Activated T-cell treated with anti-CD3 and anti-CD28 coated beads for 48 hours (primary cell): ENCODE results near the gene FAM162A.

Source experiments
- DNase-seq: peaks from one replicate; pipeline ENCODE4 v3.0.0-alpha.2; 2020; ENCODE audit warnings: low read depth

FAM162A gene

GRCh38 chr3:122387709-122388108 is 3.7 kb downstream of the FAM162A start:
- DNase-seq, result no peak

GRCh38 chr3:122389197-122389596 is 5.2 kb downstream of the FAM162A start:
- no peak for DNase-seq

DNA sequence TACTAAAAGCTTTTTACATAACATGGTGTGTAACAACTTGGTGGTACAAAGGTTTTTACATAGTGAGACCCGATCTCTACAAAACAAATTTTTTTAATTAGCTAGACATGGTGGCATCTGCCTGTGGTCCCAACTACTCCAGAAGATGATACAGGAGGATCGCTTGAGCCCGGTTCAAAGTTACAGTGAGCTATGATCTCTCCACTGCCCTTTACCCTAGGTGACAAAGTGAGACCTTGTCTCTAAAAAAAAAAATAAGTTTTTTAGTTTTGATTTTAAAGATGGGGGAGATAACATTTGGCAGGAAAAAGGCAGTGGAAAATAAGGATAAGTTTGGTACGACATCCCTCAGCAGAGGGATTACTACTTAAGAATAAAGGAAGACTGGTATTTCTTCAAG is 5.9 kb downstream of the FAM162A start:
- no peak for DNase-seq

GRCh38 chr3:122390665-122391064 is 6.7 kb downstream of the FAM162A start:
- no peak for DNase-seq

DNA sequence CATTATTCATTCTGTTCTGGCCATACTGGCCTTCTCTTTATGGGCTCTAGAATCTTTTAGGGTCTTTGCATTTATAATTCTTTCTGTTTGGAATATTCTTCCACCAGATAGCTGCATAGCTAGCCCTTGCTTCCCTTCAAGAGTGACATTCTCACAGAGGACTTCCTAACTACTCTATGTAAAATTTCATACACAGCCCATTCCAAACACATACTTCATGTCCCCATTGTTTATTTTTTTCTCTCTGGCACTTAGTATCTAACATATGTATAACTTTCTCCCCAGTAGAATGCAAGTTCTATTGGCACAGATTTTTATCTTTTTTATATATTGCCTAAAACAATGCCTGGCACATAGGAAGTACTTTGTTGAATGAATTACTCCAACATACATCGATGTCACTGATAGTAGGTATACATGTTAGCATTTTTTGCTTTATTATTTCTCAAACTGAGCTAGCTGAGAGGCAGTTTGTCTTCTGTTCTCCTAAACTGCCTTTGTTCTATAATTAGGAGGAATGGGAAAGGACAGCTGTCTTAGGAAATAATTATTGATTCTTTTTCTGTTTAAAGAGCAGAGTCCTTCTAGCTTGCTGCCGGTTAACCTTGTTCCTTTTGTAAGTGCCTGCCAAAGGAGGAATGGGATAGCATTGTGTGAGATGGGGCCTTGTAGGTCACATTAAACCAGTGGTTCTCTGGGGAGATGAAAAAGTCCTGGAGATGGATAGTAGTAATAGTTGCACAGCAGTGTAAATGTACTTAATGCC is 7.9 kb downstream of the FAM162A start:
- DNase-seq, result no peak

GRCh38 chr3:122392868-122393844 is 9.2 kb downstream of the FAM162A start:
- no peak for DNase-seq

- no peak for DNase-seq
Observed at GRCh38 chr3:122394173-122394572, 10.2 kb downstream of the FAM162A start.

DNA sequence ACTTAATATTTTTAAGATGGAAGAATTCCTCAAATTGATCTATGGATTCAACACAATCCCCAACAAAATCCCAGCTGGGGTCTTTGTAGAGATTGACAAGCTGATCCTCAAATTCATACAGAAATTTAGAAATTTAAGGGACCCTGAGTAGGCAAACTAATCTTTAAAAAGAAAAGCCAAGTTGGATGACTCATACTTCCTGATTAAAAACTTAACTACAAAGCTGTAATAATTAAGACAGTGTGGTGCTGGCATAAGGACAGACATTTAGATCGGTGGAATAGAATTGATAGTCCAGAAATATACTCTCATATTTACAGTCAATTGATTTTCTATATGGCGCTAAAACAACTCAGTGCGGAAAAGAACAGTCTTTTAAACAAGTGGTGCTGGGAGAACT is 11.6 kb downstream of the FAM162A start:
- no peak for DNase-seq

DNA sequence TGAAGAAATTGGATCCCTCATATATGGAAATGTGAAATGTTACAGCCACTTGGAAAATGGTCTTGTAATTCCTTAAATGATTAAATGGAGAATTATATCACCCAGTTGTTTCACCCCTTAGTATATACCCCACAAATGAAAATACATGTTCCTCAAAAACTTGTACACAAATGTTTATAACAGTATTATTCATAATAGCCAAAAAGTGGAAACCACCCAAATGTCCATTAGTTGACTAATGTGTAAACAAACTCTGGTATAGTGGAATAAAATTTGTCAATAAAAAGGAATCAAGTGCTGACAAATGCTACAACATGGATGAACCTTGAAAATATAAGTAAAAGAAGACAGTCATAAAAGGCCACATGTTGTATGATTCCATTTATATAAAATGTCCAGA is 12.5 kb downstream of the FAM162A start:
- no peak for DNase-seq

GRCh38 chr3:122397201-122397600 is 13.2 kb downstream of the FAM162A start:
- DNase-seq, result no peak

DNA sequence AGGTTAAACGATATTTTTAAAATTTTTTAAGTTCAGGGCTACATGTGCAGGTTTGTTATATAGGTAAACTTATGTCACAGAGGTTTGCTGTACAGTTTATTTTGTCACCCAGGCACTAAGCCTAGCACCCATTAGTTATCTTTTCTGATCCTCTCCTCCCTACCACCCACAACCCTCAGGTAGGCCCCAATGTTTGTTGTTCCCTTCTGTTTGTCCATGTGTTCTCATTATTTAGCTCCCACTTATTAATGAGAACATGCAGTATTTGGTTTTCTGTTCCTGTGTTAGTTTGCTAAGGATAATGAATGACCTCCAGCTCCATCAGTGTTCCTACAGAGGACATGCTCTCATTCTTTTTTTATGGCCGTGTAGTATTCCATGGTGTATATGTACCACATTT is 14.9 kb downstream of the FAM162A start:
- no peak for DNase-seq

- no peak for DNase-seq
Observed at GRCh38 chr3:122403489-122403888, 19.5 kb downstream of the FAM162A start.

- DNase-seq, result no peak
Observed at GRCh38 chr3:122405015-122405414, 21.0 kb downstream of the FAM162A start.

- peak; percentile 12 for DNase-seq
Observed at GRCh38 chr3:122406198-122406597, 22.2 kb downstream of the FAM162A start.

GRCh38 chr3:122407946-122408345 is 24.0 kb downstream of the FAM162A start:
- DNase-seq, result no peak

- DNase-seq, result no peak
Observed at GRCh38 chr3:122409446-122409845, 25.5 kb downstream of the FAM162A start.

- no peak for DNase-seq
Observed at GRCh38 chr3:122410111-122410510, 26.1 kb downstream of the FAM162A start.

GRCh38 chr3:122410639-122411038 is 26.7 kb downstream of the FAM162A start:
- no peak for DNase-seq

DNA sequence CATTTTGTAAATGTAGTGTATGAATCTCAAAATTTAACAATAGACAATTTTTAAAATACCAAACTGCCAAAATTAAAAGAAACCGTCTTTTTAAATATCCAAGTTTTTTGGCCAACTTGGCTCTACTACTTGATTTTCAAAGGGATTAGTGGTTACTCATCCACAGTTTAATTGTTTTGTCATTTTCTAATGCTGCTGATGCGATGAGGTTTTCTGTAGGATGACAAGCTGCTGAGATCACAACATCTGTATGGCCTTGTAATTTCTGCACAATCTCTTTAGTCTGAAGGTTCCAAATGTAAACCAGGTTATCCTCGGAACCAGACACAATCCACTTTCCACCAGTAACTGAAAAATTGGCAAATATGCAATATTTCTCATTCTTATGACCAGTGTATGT is 30.4 kb downstream of the FAM162A start:
- DNase-seq, result no peak

DNA sequence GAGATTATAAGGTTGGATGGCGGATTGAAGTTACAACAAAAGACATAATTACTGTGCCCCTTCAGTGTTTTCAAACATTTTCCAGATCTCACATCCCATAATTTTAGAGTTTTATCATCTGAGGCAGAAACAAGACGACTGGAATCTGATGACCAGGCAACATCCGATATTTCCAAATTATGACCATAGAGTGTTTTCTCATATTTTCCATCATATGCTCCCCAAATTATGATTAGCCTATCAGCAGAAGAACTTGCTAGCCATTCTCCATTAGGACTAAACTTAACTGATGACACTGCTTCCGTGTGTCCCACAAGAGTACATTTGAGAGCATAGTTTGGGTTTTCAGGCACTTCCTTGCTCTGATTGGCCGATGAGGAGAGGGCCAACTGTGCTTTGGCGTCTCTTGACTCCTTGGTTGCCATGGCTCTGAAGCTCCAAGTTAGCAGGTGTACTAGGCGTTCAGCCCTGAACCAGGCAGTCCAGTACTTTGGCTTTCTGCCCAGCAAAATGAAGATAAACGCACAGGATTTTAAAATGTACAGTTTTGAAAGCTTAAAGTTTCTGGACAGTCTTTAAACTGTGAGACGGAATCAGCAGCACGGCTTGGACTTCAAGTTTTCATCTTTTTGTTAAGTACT is 31.2 kb downstream of the FAM162A start:
- peak; percentile 28 for DNase-seq

DNA sequence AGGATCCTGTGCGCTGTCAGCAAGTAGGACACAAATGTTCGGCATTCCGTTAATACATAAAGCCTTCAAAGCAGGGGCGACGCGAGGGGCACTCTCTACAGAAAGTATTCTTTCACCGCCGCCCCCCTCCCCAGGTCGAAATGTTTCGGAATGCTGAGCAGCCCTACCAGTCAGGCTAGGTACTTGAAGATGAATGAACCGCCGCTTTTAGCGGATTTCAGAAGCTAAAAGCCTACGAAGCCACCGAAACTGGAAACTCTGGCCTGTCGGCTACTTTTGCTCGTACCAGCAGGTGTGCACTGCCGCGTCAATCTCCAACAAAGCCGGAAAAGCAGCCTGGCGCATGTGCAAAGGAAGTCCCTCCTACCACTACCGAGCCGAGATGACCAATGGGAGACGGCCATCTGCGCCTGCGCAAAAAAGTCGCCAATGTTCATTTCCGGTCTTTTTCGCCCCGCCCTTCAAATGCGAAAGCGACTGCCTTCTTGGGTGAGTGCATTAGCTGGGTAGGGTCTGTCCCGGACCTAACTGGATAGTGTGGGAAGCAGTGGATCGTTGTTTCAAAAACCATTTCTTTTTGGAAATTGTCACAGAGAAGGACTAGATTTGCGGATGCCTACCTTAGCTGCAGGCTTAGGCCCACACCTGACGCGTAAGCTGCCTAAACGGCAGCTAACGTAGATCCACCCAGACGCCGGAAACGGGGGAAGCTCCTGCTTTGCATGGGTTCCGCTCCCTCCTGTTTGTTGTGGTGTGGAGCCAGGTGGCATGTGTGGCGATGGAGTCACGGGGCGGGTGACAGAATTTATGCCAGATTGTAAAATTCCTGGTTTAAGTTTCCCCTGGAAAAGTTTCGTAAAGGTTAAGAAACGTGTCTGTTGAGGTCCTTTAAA is 32.0 kb downstream of the FAM162A start, which contains the start of gene WDR5B:
TSS of gene WDR5B (minus strand) at position 301 of the 893 bp plus-strand sequence. CDS start 534 bp downstream, outside the sequence.
- DNase-seq, result peak; percentile 94
